Measurements from ENCODE around the gene THRB. TPM values are rescaled to one million over a fixed set of nuclear protein-coding genes. Genes with fewer than 3 reads are reported as not detected.

Gene THRB
- total and polyA plus RNA-seq, 9 of the 15 experiments (the other 6 are each of a cell fraction or from before 2014, with no cell fraction given), result 1.7 to 14.9 (median 6.9) TPM

- peak; percentile 21; the same call in 1 of the 2 replicates for TF ChIP-seq ZBTB12 (CRISPR knock-in tag; IDR thresholded peaks at IDR 0.05)
- no peak for TF ChIP-seq ILF3 (IDR thresholded peaks at IDR 0.05; ENCODE audit: borderline replicate concordance)
- TF ChIP-seq ZFX (CRISPR knock-in tag; IDR thresholded peaks at IDR 0.05), result no peak
- no peak for TF ChIP-seq GABPB1 (CRISPR knock-in tag; IDR thresholded peaks at IDR 0.05)
- peak in 1 of 2 experiments; percentile 61; a peak in 1 of 4 replicates for TF ChIP-seq TRIM24 (IDR thresholded peaks at IDR 0.05)
- no peak for TF ChIP-seq NR2C1 (IDR thresholded peaks at IDR 0.05)
- peak; percentile 29; the same call in 1 of the 2 replicates for TF ChIP-seq NR2C1 (tag; IDR thresholded peaks at IDR 0.05)
- TF ChIP-seq MITF (IDR thresholded peaks at IDR 0.05), result no peak
- TF ChIP-seq ZNF740 (CRISPR knock-in tag; IDR thresholded peaks at IDR 0.05), result no peak
- TF ChIP-seq ZNF740 (tag; IDR thresholded peaks at IDR 0.05), result no peak
- TF ChIP-seq ZNF695 (CRISPR knock-in tag; IDR thresholded peaks at IDR 0.05), result no peak
- TF ChIP-seq ZZZ3 (IDR thresholded peaks at IDR 0.05), result no peak
- TF ChIP-seq CBFA2T3 (IDR thresholded peaks at IDR 0.05), result no peak
- no peak for TF ChIP-seq ZNF639 (CRISPR knock-in tag; conservative IDR thresholded peaks at IDR 0.05 in 1 of 2, IDR thresholded peaks at IDR 0.05 in 1 of 2)
- no peak for TF ChIP-seq MXD1 (CRISPR knock-in tag; IDR thresholded peaks at IDR 0.05; ENCODE audit: borderline replicate concordance, poor library complexity, severe bottlenecking)
- TF ChIP-seq NFXL1 (CRISPR knock-in tag; IDR thresholded peaks at IDR 0.05), result 0 out of 2 replicates have a peak, but pooled peaks have one; percentile 54
- TF ChIP-seq DEAF1 (CRISPR knock-in tag; IDR thresholded peaks at IDR 0.05), result no peak
- TF ChIP-seq ZSCAN29 (IDR thresholded peaks at IDR 0.05), result no peak
- TF ChIP-seq CEBPB (tag; IDR thresholded peaks at IDR 0.05), result no peak
- no peak for TF ChIP-seq ZFP1 (CRISPR knock-in tag; IDR thresholded peaks at IDR 0.05)
- TF ChIP-seq ATF3 (IDR thresholded peaks at IDR 0.05), result peak; percentile 53
- TF ChIP-seq ATF3 (CRISPR knock-in tag; conservative IDR thresholded peaks at IDR 0.05), result no peak
Measured at GRCh38 chr3:24498391-24498790, 3.7 kb upstream of the THRB start (continued).

All from K562 (cell line).